ENCODE data around the gene GALNT18. TPM values are rescaled to one million over a fixed set of nuclear protein-coding genes. Genes with fewer than 3 reads are reported as not detected.
"Not testable (repeated sequence)": the region's sequence is repeated elsewhere in the genome, so short reads cannot be mapped to it uniquely, and the experiment has no call there.

The GALNT18 gene
- total and polyA plus RNA-seq, 4 donors, result 9.8 to 20.1 (median 12.8) TPM

- no peaks in the 10 kb centered on the region for H3K9me3 ChIP-seq (ENCODE audit: control insufficient read depth, insufficient read depth, low read length)
- peak in 1 of 6 donors; percentile 69 for DNase-seq (ENCODE audit: low read depth in 4 of 6, low spot score in 6 of 6)
- no peaks in the 10 kb centered on the region for H3K36me3 ChIP-seq (ENCODE audit: control insufficient read depth, insufficient read depth, low read length)
- no peaks in the 10 kb centered on the region for H3K27me3 ChIP-seq (ENCODE audit: control insufficient read depth, insufficient read depth, low read length)
- no peak overlapping the region for H3K27ac ChIP-seq (ENCODE audit: low read depth, low read length)
- WGBS (ENCODE audit: insufficient coverage), result 79% methylated on average over 9 of the region's 9 CpGs
- H3K4me1 ChIP-seq (ENCODE audit: control insufficient read depth, insufficient read depth, low read length), result no peaks in the 10 kb centered on the region
- H3K4me3 ChIP-seq (ENCODE audit: low read depth, low read length), result no peak overlapping the region
Measured at GRCh38 chr11:11356842-11357241, 265.0 kb downstream of the GALNT18 start.

- not testable (repeated sequence) for H3K36me3 ChIP-seq (ENCODE audit: control insufficient read depth, insufficient read depth, low read length); H3K4me3 ChIP-seq (ENCODE audit: low read depth, low read length); H3K27me3 ChIP-seq (ENCODE audit: control insufficient read depth, insufficient read depth, low read length); DNase-seq (ENCODE audit: low read depth in 4 of 6, low spot score in 6 of 6); H3K9me3 ChIP-seq (ENCODE audit: control insufficient read depth, insufficient read depth, low read length); H3K27ac ChIP-seq (ENCODE audit: low read depth, low read length)
- no CpG with 5 or more reads among the region's 11 CpGs for WGBS (ENCODE audit: insufficient coverage)
- peaks cover 15% of the 10 kb centered on the region for H3K4me1 ChIP-seq (ENCODE audit: control insufficient read depth, insufficient read depth, low read length)
Measured at GRCh38 chr11:11352878-11353277, 268.9 kb downstream of the GALNT18 start, which contains the start of gene CSNK2A3. TSS of gene CSNK2A3 (minus strand) at chr11:11353250. CDS start at chr11:11353119, 131 bp downstream.

- 75% methylated on average over 6 of the region's 10 CpGs for WGBS (ENCODE audit: insufficient coverage)
Measured at GRCh38 chr11:11351851-11352250, 270.0 kb downstream of the GALNT18 start.

GRCh38 chr11:11351042-11351586, 270.7 kb downstream of the GALNT18 start:
- H3K27me3 ChIP-seq (ENCODE audit: control insufficient read depth, insufficient read depth, low read length), result no peaks in the 10 kb centered on the region
- no peak overlapping the region for H3K27ac ChIP-seq (ENCODE audit: low read depth, low read length)
- no peaks in the 10 kb centered on the region for H3K9me3 ChIP-seq (ENCODE audit: control insufficient read depth, insufficient read depth, low read length)
- 96% methylated on average over 4 of the region's 4 CpGs for WGBS (ENCODE audit: insufficient coverage)
- H3K36me3 ChIP-seq (ENCODE audit: control insufficient read depth, insufficient read depth, low read length), result no peaks in the 10 kb centered on the region
- no peak overlapping the region for H3K4me3 ChIP-seq (ENCODE audit: low read depth, low read length)
- peaks cover 22% of the 10 kb centered on the region for H3K4me1 ChIP-seq (ENCODE audit: control insufficient read depth, insufficient read depth, low read length)
- DNase-seq (ENCODE audit: low read depth in 4 of 6, low spot score in 6 of 6), result no peak

More at GRCh38 chr11:11351851-11352250, 270.0 kb downstream of the GALNT18 start:
- H3K4me3 ChIP-seq (ENCODE audit: low read depth, low read length); H3K36me3 ChIP-seq (ENCODE audit: control insufficient read depth, insufficient read depth, low read length); H3K9me3 ChIP-seq (ENCODE audit: control insufficient read depth, insufficient read depth, low read length); H3K27me3 ChIP-seq (ENCODE audit: control insufficient read depth, insufficient read depth, low read length); H3K27ac ChIP-seq (ENCODE audit: low read depth, low read length); DNase-seq (ENCODE audit: low read depth in 4 of 6, low spot score in 6 of 6): not testable (repeated sequence)
- H3K4me1 ChIP-seq (ENCODE audit: control insufficient read depth, insufficient read depth, low read length), result peaks cover 21% of the 10 kb centered on the region

- no peaks in the 10 kb centered on the region for H3K9me3 ChIP-seq (ENCODE audit: control insufficient read depth, insufficient read depth, low read length)
- WGBS (ENCODE audit: insufficient coverage), result no CpG with 5 or more reads among the region's 1 CpG
- H3K4me3 ChIP-seq (ENCODE audit: low read depth, low read length), result no peak overlapping the region
- peak overlapping the region; percentile 37 for H3K27ac ChIP-seq (ENCODE audit: low read depth, low read length)
- peaks cover 27% of the 10 kb centered on the region for H3K4me1 ChIP-seq (ENCODE audit: control insufficient read depth, insufficient read depth, low read length)
- DNase-seq (ENCODE audit: low read depth in 4 of 6, low spot score in 6 of 6), result peak in 4 of 6 donors; percentile 38 to 94 (median 56)
- no peaks in the 10 kb centered on the region for H3K27me3 ChIP-seq (ENCODE audit: control insufficient read depth, insufficient read depth, low read length)
- H3K36me3 ChIP-seq (ENCODE audit: control insufficient read depth, insufficient read depth, low read length), result no peaks in the 10 kb centered on the region
Measured at GRCh38 chr11:11349870-11350337, 271.9 kb downstream of the GALNT18 start.

GRCh38 chr11:11349106-11349825, 272.5 kb downstream of the GALNT18 start:
- Histone ChIP-seq H3K27me3 (ENCODE audit: control insufficient read depth, insufficient read depth, low read length) (no peaks in the 10 kb centered on the region), H3K36me3 (ENCODE audit: control insufficient read depth, insufficient read depth, low read length) (no peaks in the 10 kb centered on the region), H3K9me3 (ENCODE audit: control insufficient read depth, insufficient read depth, low read length) (no peaks in the 10 kb centered on the region), H3K27ac (ENCODE audit: low read depth, low read length) (peak overlapping the region; percentile 53), H3K4me3 (ENCODE audit: low read depth, low read length) (no peak overlapping the region), H3K4me1 (ENCODE audit: control insufficient read depth, insufficient read depth, low read length) (peaks cover 27% of the 10 kb centered on the region)
- WGBS (ENCODE audit: insufficient coverage), result 60% methylated on average over 1 of the region's 12 CpGs
- DNase-seq (ENCODE audit: low read depth in 4 of 6, low spot score in 6 of 6), result peak in 1 of 6 donors; percentile 59

- Histone ChIP-seq H3K27me3 (ENCODE audit: control insufficient read depth, insufficient read depth, low read length) (no peaks in the 10 kb centered on the region), H3K27ac (ENCODE audit: low read depth, low read length) (no peak overlapping the region), H3K36me3 (ENCODE audit: control insufficient read depth, insufficient read depth, low read length) (no peaks in the 10 kb centered on the region), H3K9me3 (ENCODE audit: control insufficient read depth, insufficient read depth, low read length) (no peaks in the 10 kb centered on the region), H3K4me3 (ENCODE audit: low read depth, low read length) (no peak overlapping the region), H3K4me1 (ENCODE audit: control insufficient read depth, insufficient read depth, low read length) (peaks cover 27% of the 10 kb centered on the region)
- DNase-seq (ENCODE audit: low read depth in 4 of 6, low spot score in 6 of 6), result no peak
- WGBS (ENCODE audit: insufficient coverage), result 90% methylated on average over 2 of the region's 5 CpGs
Measured at GRCh38 chr11:11348303-11348702, 273.5 kb downstream of the GALNT18 start.

- no peak overlapping the region for H3K4me3 ChIP-seq (ENCODE audit: low read depth, low read length)
- H3K36me3 ChIP-seq (ENCODE audit: control insufficient read depth, insufficient read depth, low read length), result no peaks in the 10 kb centered on the region
- no peak overlapping the region for H3K27ac ChIP-seq (ENCODE audit: low read depth, low read length)
- H3K27me3 ChIP-seq (ENCODE audit: control insufficient read depth, insufficient read depth, low read length), result no peaks in the 10 kb centered on the region
- peaks cover 27% of the 10 kb centered on the region for H3K4me1 ChIP-seq (ENCODE audit: control insufficient read depth, insufficient read depth, low read length)
- 41% methylated on average over 3 of the region's 7 CpGs for WGBS (ENCODE audit: insufficient coverage)
- no peaks in the 10 kb centered on the region for H3K9me3 ChIP-seq (ENCODE audit: control insufficient read depth, insufficient read depth, low read length)
- peak in 2 of 6 donors; percentile 34 to 82 for DNase-seq (ENCODE audit: low read depth in 4 of 6, low spot score in 6 of 6)
Measured at GRCh38 chr11:11347592-11347991, 274.2 kb downstream of the GALNT18 start.

GRCh38 chr11:11346303-11346702, 275.5 kb downstream of the GALNT18 start:
- Histone ChIP-seq H3K9me3 (ENCODE audit: control insufficient read depth, insufficient read depth, low read length) (no peaks in the 10 kb centered on the region), H3K27me3 (ENCODE audit: control insufficient read depth, insufficient read depth, low read length) (no peaks in the 10 kb centered on the region), H3K27ac (ENCODE audit: low read depth, low read length) (peak overlapping the region; percentile 19), H3K36me3 (ENCODE audit: control insufficient read depth, insufficient read depth, low read length) (no peaks in the 10 kb centered on the region), H3K4me1 (ENCODE audit: control insufficient read depth, insufficient read depth, low read length) (peaks cover 26% of the 10 kb centered on the region), H3K4me3 (ENCODE audit: low read depth, low read length) (no peak overlapping the region)
- DNase-seq (ENCODE audit: low read depth in 4 of 6, low spot score in 6 of 6), result peak in 1 of 6 donors; percentile 81
- WGBS (ENCODE audit: insufficient coverage), result 64% methylated on average over 4 of the region's 4 CpGs

- Histone ChIP-seq H3K27ac (ENCODE audit: low read depth, low read length) (no peak overlapping the region), H3K27me3 (ENCODE audit: control insufficient read depth, insufficient read depth, low read length) (no peaks in the 10 kb centered on the region), H3K4me3 (ENCODE audit: low read depth, low read length) (no peak overlapping the region), H3K36me3 (ENCODE audit: control insufficient read depth, insufficient read depth, low read length) (no peaks in the 10 kb centered on the region), H3K4me1 (ENCODE audit: control insufficient read depth, insufficient read depth, low read length) (peaks cover 16% of the 10 kb centered on the region), H3K9me3 (ENCODE audit: control insufficient read depth, insufficient read depth, low read length) (no peaks in the 10 kb centered on the region)
- no peak for DNase-seq (ENCODE audit: low read depth in 4 of 6, low spot score in 6 of 6)
- 100% methylated on average over 1 of the region's 1 CpG for WGBS (ENCODE audit: insufficient coverage)
Measured at GRCh38 chr11:11345099-11345498, 276.7 kb downstream of the GALNT18 start.

Data from spinal cord (tissue), 10 donors.